CD8-positive, alpha-beta memory T cell (primary cell): ENCODE results near the gene ZSWIM7. TPM values are rescaled to one million over a fixed set of nuclear protein-coding genes. Genes with fewer than 3 reads are reported as not detected.
"Not testable (repeated sequence)": the region's sequence is repeated elsewhere in the genome, so short reads cannot be mapped to it uniquely, and the experiment has no call there.

Experiments
- CTCF ChIA-PET: fragments of 350-600 bp; sonication (Branson Sonifier 250); formaldehyde crosslinking; loops from one replicate; lab custom pipeline; 2021; ENCODE audit warnings: antibody characterized with exemption; lab: Charles Lee
- POLR2A ChIA-PET: fragments of 350-600 bp; sonication (Branson Sonifier 250); formaldehyde crosslinking; loops from one replicate; lab custom pipeline; 2021; ENCODE audit warnings: antibody characterized with exemption; lab: Charles Lee
- DNase-seq, 5 donors: peaks; one replicate each; pipeline versions ENCODE4 v3.0.0 to v3.0.0-alpha.2; 2020 to 2022; ENCODE audit warnings: mixed read lengths in 1 of 5
- H3K27ac ChIP-seq: one replicate; pipeline ENCODE4 v1.7.0; 2013; ENCODE audit warnings: low read depth, mild to moderate bottlenecking, low read length, moderate library complexity
- H3K27me3 ChIP-seq: 2 replicates; pipeline ENCODE4 v1.7.0; 2013; ENCODE audit warnings: low read length, mild to moderate bottlenecking; ENCODE audit not compliant: insufficient read depth, poor library complexity, severe bottlenecking
- H3K36me3 ChIP-seq: 2 replicates; pipeline ENCODE4 v1.7.0; 2013; ENCODE audit warnings: mild to moderate bottlenecking, low read length, moderate library complexity; ENCODE audit not compliant: insufficient read depth
- H3K4me1 ChIP-seq: 2 replicates; pipeline ENCODE4 v1.7.0; 2013; ENCODE audit warnings: mild to moderate bottlenecking, low read length, moderate library complexity; ENCODE audit not compliant: insufficient read depth
- H3K4me3 ChIP-seq: 2 replicates; pipeline ENCODE4 v1.7.0; 2013; ENCODE audit warnings: mild to moderate bottlenecking, low read length
- H3K9me3 ChIP-seq: 2 replicates; pipeline ENCODE4 v1.7.0; 2013; ENCODE audit warnings: mild to moderate bottlenecking, low read length
- H3K27ac Mint-ChIP-seq, 8 donors: one replicate each; pipeline ENCODE4 v1.8.0; 2020 to 2021; ENCODE audit warnings: mixed read lengths in 8 of 8, mild to moderate bottlenecking in 6 of 8, inconsistent platforms in 3 of 8, moderate library complexity in 3 of 8
- H3K27me3 Mint-ChIP-seq, 2 donors: one replicate each; pipeline ENCODE4 v1.8.0; 2020 to 2021; ENCODE audit warnings: mixed read lengths in 2 of 2, mild to moderate bottlenecking in 1 of 2, moderate library complexity in 1 of 2
- H3K36me3 Mint-ChIP-seq, 3 donors: one replicate each; pipeline ENCODE4 v1.8.0; 2020 to 2021; ENCODE audit warnings: mixed read lengths in 3 of 3, inconsistent platforms in 1 of 3, mild to moderate bottlenecking in 1 of 3
- H3K4me1 Mint-ChIP-seq, 3 donors: one replicate each; pipeline ENCODE4 v1.8.0; 2020 to 2021; ENCODE audit warnings: mixed read lengths in 3 of 3, inconsistent platforms in 1 of 3, mild to moderate bottlenecking in 1 of 3
- H3K4me3 Mint-ChIP-seq, 7 donors: one replicate each; pipeline ENCODE4 v1.8.0; 2020 to 2021; ENCODE audit warnings: mixed read lengths in 7 of 7, mild to moderate bottlenecking in 6 of 7, moderate library complexity in 4 of 7, inconsistent platforms in 2 of 7
- H3K9me3 Mint-ChIP-seq, 5 donors: one replicate each; pipeline ENCODE4 v1.8.0; 2020 to 2022; ENCODE audit warnings: mixed read lengths in 5 of 5, mild to moderate bottlenecking in 3 of 5, moderate library complexity in 2 of 5, inconsistent platforms in 1 of 5
- polyA plus RNA-seq: library from polyadenylated mRNA; unstranded; fragments of 300-500 nt; fragmentation: Illumina TruSeq; gene quantifications from one replicate; pipeline ENCODE4 v1.2.3, GENCODE V29; 2021
- total RNA-seq, 2 experiments: library from RNA; stranded (reverse); gene quantifications; one replicate each; pipeline ENCODE4 v1.2.3, GENCODE V29; 2021

ZSWIM7 gene
- total and polyA plus RNA-seq, 3 experiments from 2014 or later = 11.0 to 60.4 (median 12.2) TPM

GRCh38 chr17:15944759-15945526, 54.6 kb downstream of the ZSWIM7 start, which contains the start of gene ADORA2B:
Gene ADORA2B, plus strand, starts transcription at chr17:15945130. Its CDS starts 119 bp downstream, at chr17:15945249.
- Histone ChIP-seq H3K4me3 (peak within 1 kb of the TSS; percentile 39), H3K36me3 (no peaks in the 10 kb centered on the region), H3K27me3 (no peaks in the 10 kb centered on the region), H3K9me3 (no peaks in the 10 kb centered on the region), H3K27ac (peak within 1 kb of the TSS; percentile 47), H3K4me1 (no peaks in the 10 kb centered on the region)
- POLR2A ChIA-PET = no interaction called here
- Mint-ChIP-seq H3K27ac (no peak within 1 kb of the TSS), H3K4me1 (peaks cover 8 to 10% (median 10%) of the 10 kb centered on the region in 3 donors), H3K4me3 (peak within 1 kb of the TSS; percentile 78 to 92 (median 82)), H3K36me3 (no peaks in the 10 kb centered on the region), H3K27me3 (peaks cover 29 to 46% of the 10 kb centered on the region in 2 donors), H3K9me3 (no peaks in the 10 kb centered on the region)
- CTCF ChIA-PET = interaction anchor here (1.2 to 2.3 kb wide), 3 partner anchors 14 to 54 kb away, joined by 4 to 19 read pairs (median 7); partner anchors contain the start of genes TTC19 and ZSWIM7
- DNase-seq = peak in 3 of 5 donors; percentile 17 to 54 (median 20)

- Mint-ChIP-seq H3K9me3 (no peaks in the 10 kb centered on the region), H3K27ac (no peak overlapping the region), H3K27me3 (peaks cover 34 to 46% of the 10 kb centered on the region in 2 donors), H3K36me3 (no peaks in the 10 kb centered on the region), H3K4me1 (peaks cover 8 to 10% (median 10%) of the 10 kb centered on the region in 3 donors), H3K4me3 (peak overlapping the region; percentile 41 to 92 (median 82))
- Histone ChIP-seq H3K9me3 (no peaks in the 10 kb centered on the region), H3K36me3 (no peaks in the 10 kb centered on the region), H3K27me3 (no peaks in the 10 kb centered on the region), H3K4me3 (peak overlapping the region; percentile 32), H3K27ac (no peak overlapping the region), H3K4me1 (no peaks in the 10 kb centered on the region)
- CTCF ChIA-PET = interaction anchor here (2.0 to 2.3 kb wide), 2 partner anchors 21 to 55 kb away, joined by 7 to 19 read pairs; partner anchors contain the start of genes TTC19 and ZSWIM7
- POLR2A ChIA-PET = interaction anchor here (0.6 kb wide), 1 partner anchor 72 kb away, joined by 3 read pairs; no protein-coding TSS in a partner anchor
- no peak for DNase-seq
Measured at GRCh38 chr17:15943971-15944758, 55.3 kb downstream of the ZSWIM7 start.

- no peaks in the 10 kb centered on the region for H3K9me3 ChIP-seq
- Mint-ChIP-seq H3K4me1 (peaks cover 8 to 10% (median 10%) of the 10 kb centered on the region in 3 donors), H3K9me3 (no peaks in the 10 kb centered on the region), H3K36me3 (peaks cover 0 to 3% (median 1%) of the 10 kb centered on the region in 3 donors), H3K27me3 (peaks cover 34 to 46% of the 10 kb centered on the region in 2 donors), H3K4me3 (no peak overlapping the region), H3K27ac (no peak overlapping the region)
- H3K27ac ChIP-seq = no peak overlapping the region
- H3K4me3 ChIP-seq = no peak overlapping the region
- no peaks in the 10 kb centered on the region for H3K4me1 ChIP-seq
- no peak for DNase-seq
- H3K27me3 ChIP-seq = no peaks in the 10 kb centered on the region
- no peaks in the 10 kb centered on the region for H3K36me3 ChIP-seq
- ChIA-PET CTCF (no interaction called here), POLR2A (no interaction called here)
Measured at GRCh38 chr17:15942207-15942833, 57.2 kb downstream of the ZSWIM7 start.

GRCh38 chr17:15941781-15942180, 57.7 kb downstream of the ZSWIM7 start:
- Histone ChIP-seq H3K9me3 (no peaks in the 10 kb centered on the region), H3K4me1 (no peaks in the 10 kb centered on the region), H3K27ac (no peak overlapping the region), H3K36me3 (no peaks in the 10 kb centered on the region), H3K27me3 (no peaks in the 10 kb centered on the region), H3K4me3 (no peak overlapping the region)
- POLR2A ChIA-PET = no interaction called here
- Mint-ChIP-seq H3K4me3 (no peak overlapping the region), H3K27ac (no peak overlapping the region), H3K9me3 (no peaks in the 10 kb centered on the region), H3K4me1 (peaks cover 8 to 10% (median 10%) of the 10 kb centered on the region in 3 donors), H3K27me3 (peaks cover 34 to 44% of the 10 kb centered on the region in 2 donors), H3K36me3 (peaks cover 0 to 3% (median 1%) of the 10 kb centered on the region in 3 donors)
- CTCF ChIA-PET = no interaction called here
- DNase-seq = no peak

- CTCF ChIA-PET, H3K36me3 ChIP-seq: not testable (repeated sequence)
- POLR2A ChIA-PET = interaction anchor here (0.6 kb wide), 1 partner anchor 1607 kb away, joined by 3 read pairs; no protein-coding TSS in a partner anchor
Measured at GRCh38 chr17:15936481-15936880, 63.0 kb downstream of the ZSWIM7 start.

GRCh38 chr17:15935891-15936290, 63.6 kb downstream of the ZSWIM7 start:
- no peaks in the 10 kb centered on the region for H3K9me3 ChIP-seq
- H3K36me3 Mint-ChIP-seq = peaks cover 0 to 3% (median 1%) of the 10 kb centered on the region in 3 donors
- DNase-seq = no peak
- H3K4me1 ChIP-seq = no peaks in the 10 kb centered on the region
- no peaks in the 10 kb centered on the region for H3K4me1 Mint-ChIP-seq
- no peak overlapping the region for H3K27ac Mint-ChIP-seq
- H3K9me3 Mint-ChIP-seq = no peaks in the 10 kb centered on the region
- ChIA-PET CTCF (no interaction called here), POLR2A (no interaction called here)
- H3K36me3 ChIP-seq = no peaks in the 10 kb centered on the region
- no peak overlapping the region for H3K4me3 ChIP-seq
- no peak overlapping the region for H3K27ac ChIP-seq
- H3K27me3 Mint-ChIP-seq = peaks cover 4 to 12% of the 10 kb centered on the region in 2 donors
- H3K4me3 Mint-ChIP-seq = no peak overlapping the region
- H3K27me3 ChIP-seq = no peaks in the 10 kb centered on the region

More at GRCh38 chr17:15936481-15936880, 63.0 kb downstream of the ZSWIM7 start:
- not testable (repeated sequence) for H3K27me3 ChIP-seq, H3K4me3 ChIP-seq, H3K27ac ChIP-seq, DNase-seq, H3K4me3 Mint-ChIP-seq, H3K27ac Mint-ChIP-seq, H3K36me3 Mint-ChIP-seq, H3K4me1 Mint-ChIP-seq, H3K9me3 Mint-ChIP-seq, H3K9me3 ChIP-seq, H3K4me1 ChIP-seq
- H3K27me3 Mint-ChIP-seq = peaks cover 8 to 15% of the 10 kb centered on the region in 2 donors

- Histone ChIP-seq H3K27me3 (no peaks in the 10 kb centered on the region), H3K4me1 (no peaks in the 10 kb centered on the region), H3K36me3 (no peaks in the 10 kb centered on the region), H3K9me3 (no peaks in the 10 kb centered on the region), H3K27ac (no peak overlapping the region), H3K4me3 (no peak overlapping the region)
- POLR2A ChIA-PET = no interaction called here
- H3K9me3 Mint-ChIP-seq = no peaks in the 10 kb centered on the region
- H3K27me3 Mint-ChIP-seq = peaks cover 0 to 7% of the 10 kb centered on the region in 2 donors
- CTCF ChIA-PET = no interaction called here
- no peak for DNase-seq
- no peak overlapping the region for H3K27ac Mint-ChIP-seq
- peaks cover 0 to 3% (median 1%) of the 10 kb centered on the region in 3 donors for H3K36me3 Mint-ChIP-seq
- H3K4me3 Mint-ChIP-seq = no peak overlapping the region
- H3K4me1 Mint-ChIP-seq = no peaks in the 10 kb centered on the region
Measured at GRCh38 chr17:15934866-15935265, 64.6 kb downstream of the ZSWIM7 start.
